Neural cell (in vitro differentiated cells): ENCODE data around the gene EPS8. TPM values are rescaled to one million over a fixed set of nuclear protein-coding genes. Genes with fewer than 3 reads are reported as not detected.

Experiments
- H2AFZ ChIP-seq: fragments of 200-600, 300-800 bp; sonication (generic), shearing (Covaris generic); 2 replicates; pipeline ENCODE4 v1.6.0; 2014; ENCODE audit warnings: low read depth, mild to moderate bottlenecking, antibody characterized with exemption, low read length, moderate library complexity
- H3F3A ChIP-seq: fragments of 200-600 bp; shearing (Covaris generic); 2 replicates; pipeline ENCODE4 v1.6.1; 2016; ENCODE audit warnings: mild to moderate bottlenecking, moderate library complexity, mixed read lengths, antibody characterized with exemption, low read length; ENCODE audit not compliant: insufficient read depth, poor library complexity, severe bottlenecking
- H3K27ac ChIP-seq: fragments of 200-600, 300-800 bp; sonication (generic), shearing (Covaris generic); 2 replicates; pipeline ENCODE4 v1.5.1; 2014; ENCODE audit warnings: mild to moderate bottlenecking, low read length, moderate library complexity
- H3K27me3 ChIP-seq: fragments of 300-800, 200-600 bp; sonication (generic), shearing (Covaris generic); 2 replicates; pipeline ENCODE4 v1.6.0; 2014; ENCODE audit warnings: mild to moderate bottlenecking, low read depth, low read length, moderate library complexity; ENCODE audit not compliant: insufficient read depth
- H3K36me3 ChIP-seq: fragments of 300-800, 200-600 bp; sonication (generic), shearing (Covaris generic); 2 replicates; pipeline ENCODE4 v1.5.1; 2014; ENCODE audit warnings: mild to moderate bottlenecking, antibody characterized with exemption, low read length, moderate library complexity; ENCODE audit not compliant: insufficient read depth
- H3K4me2 ChIP-seq: fragments of 300-800, 200-600 bp; sonication (generic), shearing (Covaris generic); 2 replicates; pipeline ENCODE4 v1.6.0; 2014; ENCODE audit warnings: mild to moderate bottlenecking, low read length
- H3K4me3 ChIP-seq: fragments of 300-800, 200-600 bp; sonication (generic), shearing (Covaris generic); 2 replicates; pipeline ENCODE4 v1.5.1; 2014; ENCODE audit warnings: mild to moderate bottlenecking, low read length, moderate library complexity
- H3K79me2 ChIP-seq: fragments of 200-600 bp; shearing (Covaris generic); replicated peaks from 2 replicates; pipeline ENCODE4 v1.6.0; 2014; ENCODE audit warnings: mild to moderate bottlenecking, low read length, moderate library complexity; ENCODE audit not compliant: insufficient read depth
- H3K9ac ChIP-seq: fragments of 300-800, 200-600 bp; sonication (generic), shearing (Covaris generic); 2 replicates; pipeline ENCODE4 v1.6.1; 2016; ENCODE audit warnings: mild to moderate bottlenecking, low read length, mixed read lengths
- H3K9me2 ChIP-seq: fragments of 200-600 bp; shearing (Covaris generic); 2 replicates; pipeline ENCODE4 v1.6.1; 2016; ENCODE audit warnings: mild to moderate bottlenecking, low read length, mixed read lengths; ENCODE audit not compliant: insufficient read depth
- H3K9me3 ChIP-seq: fragments of 200-600, 300-800 bp; sonication (generic), shearing (Covaris generic); 2 replicates; pipeline ENCODE4 v1.6.1; 2016; ENCODE audit warnings: mild to moderate bottlenecking, mixed run types, low read length, moderate library complexity, mixed read lengths
- H4K20me1 ChIP-seq: fragments of 200-600 bp; shearing (Covaris generic); 2 replicates; pipeline ENCODE4 v1.6.1; 2016; ENCODE audit warnings: mild to moderate bottlenecking, mixed run types; ENCODE audit not compliant: insufficient read depth
- EP300 ChIP-seq: fragments of 450-650 bp; conservative IDR thresholded peaks from 2 replicates; pipeline ENCODE4 v1.6.1; 2014; ENCODE audit warnings: antibody characterized with exemption, mild to moderate bottlenecking, moderate library complexity; ENCODE audit not compliant: poor library complexity, severe bottlenecking
- EZH2 ChIP-seq: fragments of 200-600, 300-800 bp; shearing (Covaris generic), sonication (generic); IDR thresholded peaks from 2 replicates; pipeline ENCODE4 v1.6.1; 2014; ENCODE audit warnings: antibody characterized with exemption, low read length, borderline replicate concordance, mild to moderate bottlenecking; ENCODE audit not compliant: insufficient read depth, poor library complexity, severe bottlenecking
- MXI1 ChIP-seq: fragments of 450-650 bp; conservative IDR thresholded peaks from 2 replicates; pipeline ENCODE4 v1.6.1; 2014; ENCODE audit warnings: antibody characterized with exemption, mild to moderate bottlenecking; ENCODE audit not compliant: poor library complexity, severe bottlenecking
- POLR2AphosphoS5 ChIP-seq: IDR thresholded peaks from 2 replicates; pipeline ENCODE4 v1.6.1; 2012
- RAD21 ChIP-seq: fragments of 450-650 bp; conservative IDR thresholded peaks from 2 replicates; pipeline ENCODE4 v1.6.1; 2014; ENCODE audit warnings: antibody characterized with exemption, mild to moderate bottlenecking, moderate library complexity
- SMC3 ChIP-seq: fragments of 450-650 bp; conservative IDR thresholded peaks from 2 replicates; pipeline ENCODE4 v1.6.1; 2014; ENCODE audit warnings: antibody characterized with exemption, mild to moderate bottlenecking, moderate library complexity; ENCODE audit not compliant: poor library complexity
- TAF1 ChIP-seq: IDR thresholded peaks from 2 replicates; pipeline ENCODE4 v1.6.1; 2012; ENCODE audit warnings: low read depth
- polyA plus RNA-seq: library from polyadenylated mRNA; depleted of rRNA; stranded (reverse); fragments of >200 nt; gene quantifications from 2 replicates; pipeline ENCODE4 v1.2.3, GENCODE V29; 2014
- TF ChIP-seq, protein P1 (sequence below): fragments of 450-650 bp; IDR thresholded peaks from 2 replicates; pipeline ENCODE4 v1.5.1; 2014; ENCODE audit warnings: antibody characterized with exemption, mild to moderate bottlenecking, moderate library complexity; ENCODE audit not compliant: poor library complexity, severe bottlenecking
- TF ChIP-seq, protein P2 (sequence below): IDR thresholded peaks from 2 replicates; pipeline ENCODE4 v1.6.1; 2012; ENCODE audit warnings: borderline replicate concordance

The EPS8 gene
- polyA plus RNA-seq, 1 donor from 2014 or later, result 12.2 TPM

- H3K9ac ChIP-seq, result no peak overlapping the region
- H3F3A ChIP-seq, result no peaks in the 10 kb centered on the region
- no peaks in the 10 kb centered on the region for H3K9me2 ChIP-seq
- H4K20me1 ChIP-seq, result no peaks in the 10 kb centered on the region
- no peaks in the 10 kb centered on the region for H3K9me3 ChIP-seq
- H3K27ac ChIP-seq, result no peak overlapping the region
- no peaks in the 10 kb centered on the region for H3K27me3 ChIP-seq
- no peak overlapping the region for H3K4me2 ChIP-seq
- no peak overlapping the region for H2AFZ ChIP-seq
- H3K36me3 ChIP-seq, result no peaks in the 10 kb centered on the region
- no peak overlapping the region for H3K4me3 ChIP-seq
- TF ChIP-seq RAD21, result no peak
- TF ChIP-seq TAF1, result no peak
- TF ChIP-seq, protein P1, sequence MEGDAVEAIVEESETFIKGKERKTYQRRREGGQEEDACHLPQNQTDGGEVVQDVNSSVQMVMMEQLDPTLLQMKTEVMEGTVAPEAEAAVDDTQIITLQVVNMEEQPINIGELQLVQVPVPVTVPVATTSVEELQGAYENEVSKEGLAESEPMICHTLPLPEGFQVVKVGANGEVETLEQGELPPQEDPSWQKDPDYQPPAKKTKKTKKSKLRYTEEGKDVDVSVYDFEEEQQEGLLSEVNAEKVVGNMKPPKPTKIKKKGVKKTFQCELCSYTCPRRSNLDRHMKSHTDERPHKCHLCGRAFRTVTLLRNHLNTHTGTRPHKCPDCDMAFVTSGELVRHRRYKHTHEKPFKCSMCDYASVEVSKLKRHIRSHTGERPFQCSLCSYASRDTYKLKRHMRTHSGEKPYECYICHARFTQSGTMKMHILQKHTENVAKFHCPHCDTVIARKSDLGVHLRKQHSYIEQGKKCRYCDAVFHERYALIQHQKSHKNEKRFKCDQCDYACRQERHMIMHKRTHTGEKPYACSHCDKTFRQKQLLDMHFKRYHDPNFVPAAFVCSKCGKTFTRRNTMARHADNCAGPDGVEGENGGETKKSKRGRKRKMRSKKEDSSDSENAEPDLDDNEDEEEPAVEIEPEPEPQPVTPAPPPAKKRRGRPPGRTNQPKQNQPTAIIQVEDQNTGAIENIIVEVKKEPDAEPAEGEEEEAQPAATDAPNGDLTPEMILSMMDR, result no peak
- TF ChIP-seq POLR2AphosphoS5, result no peak
- no peak for TF ChIP-seq EZH2
- no peak for TF ChIP-seq SMC3
- no peak for TF ChIP-seq EP300
- TF ChIP-seq, protein P2, sequence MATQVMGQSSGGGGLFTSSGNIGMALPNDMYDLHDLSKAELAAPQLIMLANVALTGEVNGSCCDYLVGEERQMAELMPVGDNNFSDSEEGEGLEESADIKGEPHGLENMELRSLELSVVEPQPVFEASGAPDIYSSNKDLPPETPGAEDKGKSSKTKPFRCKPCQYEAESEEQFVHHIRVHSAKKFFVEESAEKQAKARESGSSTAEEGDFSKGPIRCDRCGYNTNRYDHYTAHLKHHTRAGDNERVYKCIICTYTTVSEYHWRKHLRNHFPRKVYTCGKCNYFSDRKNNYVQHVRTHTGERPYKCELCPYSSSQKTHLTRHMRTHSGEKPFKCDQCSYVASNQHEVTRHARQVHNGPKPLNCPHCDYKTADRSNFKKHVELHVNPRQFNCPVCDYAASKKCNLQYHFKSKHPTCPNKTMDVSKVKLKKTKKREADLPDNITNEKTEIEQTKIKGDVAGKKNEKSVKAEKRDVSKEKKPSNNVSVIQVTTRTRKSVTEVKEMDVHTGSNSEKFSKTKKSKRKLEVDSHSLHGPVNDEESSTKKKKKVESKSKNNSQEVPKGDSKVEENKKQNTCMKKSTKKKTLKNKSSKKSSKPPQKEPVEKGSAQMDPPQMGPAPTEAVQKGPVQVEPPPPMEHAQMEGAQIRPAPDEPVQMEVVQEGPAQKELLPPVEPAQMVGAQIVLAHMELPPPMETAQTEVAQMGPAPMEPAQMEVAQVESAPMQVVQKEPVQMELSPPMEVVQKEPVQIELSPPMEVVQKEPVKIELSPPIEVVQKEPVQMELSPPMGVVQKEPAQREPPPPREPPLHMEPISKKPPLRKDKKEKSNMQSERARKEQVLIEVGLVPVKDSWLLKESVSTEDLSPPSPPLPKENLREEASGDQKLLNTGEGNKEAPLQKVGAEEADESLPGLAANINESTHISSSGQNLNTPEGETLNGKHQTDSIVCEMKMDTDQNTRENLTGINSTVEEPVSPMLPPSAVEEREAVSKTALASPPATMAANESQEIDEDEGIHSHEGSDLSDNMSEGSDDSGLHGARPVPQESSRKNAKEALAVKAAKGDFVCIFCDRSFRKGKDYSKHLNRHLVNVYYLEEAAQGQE, result no peak
- TF ChIP-seq MXI1, result no peak
- H3K79me2 ChIP-seq, result no peaks in the 10 kb centered on the region
Measured at GRCh38 chr12:15770581-15770980, 18.6 kb downstream of the EPS8 start.

GRCh38 chr12:15770021-15770420, 19.2 kb downstream of the EPS8 start:
- no peak overlapping the region for H3K9ac ChIP-seq
- TF ChIP-seq SMC3 (no peak), MXI1 (no peak), RAD21 (no peak)
- no peaks in the 10 kb centered on the region for H3F3A ChIP-seq
- H3K36me3 ChIP-seq, result no peaks in the 10 kb centered on the region
- H4K20me1 ChIP-seq, result no peaks in the 10 kb centered on the region
- no peaks in the 10 kb centered on the region for H3K27me3 ChIP-seq
- no peak overlapping the region for H3K4me2 ChIP-seq
- H3K4me3 ChIP-seq, result no peak overlapping the region
- H3K79me2 ChIP-seq, result no peaks in the 10 kb centered on the region
- H3K27ac ChIP-seq, result no peak overlapping the region
- no peaks in the 10 kb centered on the region for H3K9me3 ChIP-seq
- H2AFZ ChIP-seq, result no peak overlapping the region
- no peaks in the 10 kb centered on the region for H3K9me2 ChIP-seq

DNA sequence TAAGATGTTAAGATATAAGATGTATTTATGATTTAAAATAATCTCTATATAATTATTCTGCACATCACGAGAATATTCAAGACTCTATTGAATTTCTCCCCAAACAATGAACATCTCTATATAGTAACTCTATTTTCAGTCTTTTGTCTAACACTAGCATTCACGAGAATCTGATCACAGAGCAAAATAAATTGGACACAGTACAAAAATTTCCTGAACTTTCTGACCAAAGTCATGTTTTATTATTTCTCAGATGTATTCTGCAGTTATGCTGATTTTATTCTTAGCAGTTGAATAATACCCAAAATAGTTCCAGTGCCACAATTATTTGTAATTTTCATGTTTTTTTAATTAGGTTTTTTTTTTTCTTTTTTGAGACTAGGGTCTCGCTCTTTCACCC, 19.6 kb downstream of the EPS8 start:
- Histone ChIP-seq H4K20me1 (no peaks in the 10 kb centered on the region), H3K79me2 (no peaks in the 10 kb centered on the region), H3K4me2 (no peak overlapping the region), H3K9me3 (no peaks in the 10 kb centered on the region), H3K36me3 (no peaks in the 10 kb centered on the region), H2AFZ (no peak overlapping the region), H3F3A (no peaks in the 10 kb centered on the region), H3K27ac (no peak overlapping the region), H3K27me3 (no peaks in the 10 kb centered on the region), H3K9me2 (no peaks in the 10 kb centered on the region), H3K4me3 (no peak overlapping the region), H3K9ac (no peak overlapping the region)
- TF ChIP-seq RAD21, result no peak
- no peak for TF ChIP-seq POLR2AphosphoS5
- TF ChIP-seq EZH2, result no peak
- no peak for TF ChIP-seq SMC3
- no peak for TF ChIP-seq EP300
- TF ChIP-seq, protein P1, result no peak
- no peak for TF ChIP-seq MXI1
- no peak for TF ChIP-seq TAF1
- TF ChIP-seq, protein P2, result no peak
